HuH-7.5 (cell line): ENCODE results near the gene NT5C2.
"Not testable (repeated sequence)": the region's sequence is repeated elsewhere in the genome, so short reads cannot be mapped to it uniquely, and the experiment has no call there.

ENCODE experiments used
- DNase-seq: peaks from one replicate; pipeline ENCODE4 v3.0.0; 2011; ENCODE audit warnings: low spot score

NT5C2 gene

DNA sequence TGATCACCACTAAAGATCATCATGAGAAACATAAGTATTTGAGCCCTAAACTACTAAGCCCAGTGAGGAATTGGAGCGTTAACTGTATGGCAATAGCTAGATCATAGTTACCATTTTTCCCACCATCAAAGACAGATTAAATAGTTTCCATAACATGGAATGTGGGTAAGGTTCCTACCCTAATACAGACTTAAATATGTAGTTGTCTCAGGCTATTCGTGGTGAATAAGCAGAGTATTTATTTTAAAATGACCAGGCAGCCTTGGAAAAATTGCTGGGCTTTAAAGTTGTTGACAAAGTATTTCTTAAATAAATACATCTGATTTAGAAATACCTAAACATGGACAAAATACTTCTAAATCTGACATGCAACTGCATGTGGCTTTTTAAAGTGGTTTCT is 106.8 kb downstream of the NT5C2 start:
- no peak for DNase-seq

DNA sequence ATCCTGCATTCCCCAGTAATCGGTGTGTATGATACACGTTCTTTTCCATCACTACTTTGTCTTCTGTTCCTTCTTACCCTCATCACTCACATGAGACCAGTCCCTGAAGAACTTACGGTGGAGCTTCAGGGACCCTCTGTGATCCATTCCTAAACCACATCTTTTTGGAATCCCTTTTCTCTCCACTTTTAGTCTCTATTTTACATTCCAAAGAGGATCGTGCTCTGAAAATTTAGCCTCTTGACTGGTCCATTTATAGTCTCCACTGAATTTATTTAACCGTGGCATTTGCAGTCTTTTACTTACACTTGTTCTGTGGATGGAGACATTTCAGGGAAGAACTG is 109.1 kb downstream of the NT5C2 start:
- no peak for DNase-seq

DNA sequence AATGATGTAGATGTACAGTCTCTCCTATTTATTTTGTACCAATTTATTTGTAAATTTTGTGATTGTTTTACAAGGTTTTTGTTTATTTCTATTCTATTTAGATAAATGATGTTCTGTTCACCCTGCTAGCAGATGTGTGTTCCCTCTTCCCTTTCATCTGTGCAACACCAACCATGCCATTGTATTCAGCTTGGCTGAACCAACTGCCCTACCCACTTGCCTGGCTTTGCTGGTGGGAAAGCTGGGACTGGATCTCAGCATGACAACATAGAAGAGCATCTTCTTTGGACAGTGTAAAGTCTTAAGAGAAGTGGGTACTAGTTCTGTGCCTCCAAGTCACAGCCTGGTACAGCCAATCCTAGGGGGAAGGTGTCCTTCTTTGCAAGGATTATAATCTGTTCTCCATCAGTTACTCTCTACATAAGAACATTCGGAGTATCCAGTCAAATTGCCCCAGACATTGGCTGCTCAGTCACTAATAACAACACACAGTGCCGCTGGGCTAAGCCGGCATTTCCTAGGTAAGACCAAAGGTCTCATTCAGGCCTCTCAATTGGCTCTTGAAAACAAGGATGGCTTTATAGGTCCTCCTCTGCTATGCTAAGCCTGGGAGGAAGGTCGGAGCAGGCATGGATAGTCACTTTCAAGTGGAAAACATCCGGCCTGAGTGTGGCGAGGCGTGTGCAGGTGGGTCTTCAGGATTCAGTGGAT is 109.7 kb downstream of the NT5C2 start:
- DNase-seq = no peak

DNA sequence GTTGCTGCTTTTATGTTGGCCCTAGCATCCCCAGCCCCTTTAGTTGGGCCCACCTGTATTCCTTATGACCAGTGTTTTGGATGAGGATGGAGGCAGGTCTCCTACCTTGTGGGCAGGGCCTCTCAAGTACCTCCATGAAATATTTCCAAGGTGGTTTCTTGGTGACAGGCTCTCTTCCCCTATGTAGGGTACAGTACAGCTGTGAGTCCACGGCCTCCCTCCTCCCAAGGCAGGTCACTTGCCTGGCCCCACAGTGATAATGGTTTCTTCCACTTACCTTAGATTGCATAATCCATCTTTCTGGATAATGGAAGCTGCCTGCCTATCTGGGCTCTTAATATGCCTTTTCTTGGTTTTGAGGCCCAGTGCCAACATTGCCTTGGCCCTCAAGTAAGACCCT is 110.4 kb downstream of the NT5C2 start:
- DNase-seq = no peak

DNA sequence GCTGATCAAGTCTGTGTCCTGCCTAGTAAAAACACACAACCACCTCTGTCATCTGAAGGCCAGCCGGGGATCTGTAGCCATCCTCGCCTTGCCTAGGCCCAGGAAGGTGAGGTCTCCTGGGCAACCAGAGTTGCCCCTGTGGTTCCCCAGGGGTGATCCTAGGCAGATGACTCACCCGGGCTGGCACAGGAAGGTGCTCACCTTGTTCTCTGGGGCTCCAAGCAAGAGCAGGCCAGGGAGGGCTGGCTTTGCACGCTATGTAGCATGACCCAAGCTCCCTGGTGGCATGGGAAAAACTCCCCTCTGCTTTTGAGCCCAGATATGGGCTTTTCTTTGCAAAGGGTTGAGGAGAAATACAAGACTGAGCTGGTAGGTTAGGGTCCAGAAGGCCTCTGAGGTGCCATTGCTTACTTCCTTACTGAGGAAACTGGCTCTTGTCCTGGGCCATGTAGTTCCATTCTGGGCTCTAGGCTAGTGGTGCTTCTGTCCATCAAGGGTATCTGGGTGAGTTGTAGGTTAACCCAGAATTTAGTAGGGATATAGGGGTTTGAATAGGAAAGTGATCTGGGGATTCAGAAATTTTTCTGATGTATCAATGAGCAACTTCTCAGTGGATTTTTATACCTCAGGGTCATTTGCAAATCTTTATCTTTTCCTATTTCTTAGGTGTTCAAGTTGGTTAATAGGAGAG is 112.0 kb downstream of the NT5C2 start:
- DNase-seq = no peak

DNA sequence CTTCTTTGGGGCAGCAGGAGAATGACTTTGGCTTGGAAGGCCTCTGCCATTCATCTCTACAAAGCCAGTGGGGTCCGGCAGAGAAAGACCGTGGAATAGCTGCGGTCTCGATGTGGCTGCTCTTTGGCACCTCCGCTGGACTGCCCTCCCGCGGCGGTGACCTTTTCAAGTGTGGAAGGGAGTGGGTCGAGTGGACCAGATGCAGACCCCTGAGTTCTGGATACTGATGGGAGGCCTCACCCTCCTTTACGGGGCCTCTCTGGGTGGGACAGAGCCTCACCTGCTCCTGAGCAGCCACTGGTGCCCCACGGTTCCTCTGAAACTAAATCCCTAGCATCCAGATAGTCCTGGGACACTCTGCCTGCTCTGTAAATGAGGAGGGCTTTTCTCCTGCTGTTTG is 113.1 kb downstream of the NT5C2 start:
- DNase-seq = no peak

DNA sequence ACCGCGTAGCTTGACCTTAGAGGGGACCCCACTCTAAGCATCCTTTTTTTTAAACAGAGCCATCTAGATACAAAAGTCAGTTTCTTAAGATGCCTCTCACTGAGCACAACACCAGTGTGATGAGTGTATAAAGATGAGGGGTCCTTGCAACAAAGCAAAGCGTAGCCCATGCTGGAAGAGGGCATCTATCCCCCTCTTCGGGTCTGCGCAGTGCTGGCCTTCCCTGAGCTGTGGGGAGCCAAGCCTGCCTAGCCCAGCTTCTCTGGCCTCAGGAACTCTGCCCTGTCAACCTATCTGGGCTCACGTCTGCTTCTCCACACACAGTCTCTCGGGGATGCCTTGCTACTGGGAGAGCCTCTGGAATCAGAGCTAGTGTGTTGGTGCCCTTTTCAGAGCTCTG is 114.0 kb downstream of the NT5C2 start:
- DNase-seq = no peak

DNA sequence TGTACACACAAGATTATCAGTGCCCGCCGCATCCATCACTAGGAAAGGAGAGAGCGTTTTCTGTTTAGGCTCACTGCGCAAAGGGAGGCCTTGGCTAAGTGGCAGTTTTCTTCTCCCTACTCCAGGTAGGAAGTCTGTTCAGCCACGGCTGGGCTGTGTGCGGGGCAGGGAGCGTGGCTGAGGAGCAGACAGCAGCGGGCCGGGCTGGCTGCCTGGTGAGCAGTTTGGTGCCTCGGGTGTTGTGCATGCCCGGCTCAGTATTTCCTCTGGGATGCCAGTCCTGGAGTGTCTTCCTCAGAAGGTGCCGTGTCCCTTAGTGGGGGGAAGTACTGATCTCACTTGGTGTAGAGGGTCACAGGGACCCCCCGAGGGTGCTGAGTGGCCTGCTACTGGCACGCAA is 114.4 kb downstream of the NT5C2 start:
- DNase-seq = no peak

DNA sequence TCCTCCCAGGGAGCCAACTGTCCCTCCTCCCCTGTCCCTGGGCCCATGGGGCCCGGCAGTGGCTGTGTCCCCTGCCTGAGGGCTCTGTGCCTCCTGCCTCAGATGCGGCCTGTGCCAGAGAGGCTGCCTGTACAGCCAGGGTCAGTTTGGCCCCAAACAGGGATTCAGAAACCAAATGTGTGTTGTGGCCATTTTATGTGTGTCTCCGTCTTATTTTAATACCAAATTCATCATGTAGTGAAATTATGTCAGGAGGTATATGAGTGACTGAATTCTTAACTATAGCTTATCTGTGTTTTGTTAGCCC is 114.8 kb downstream of the NT5C2 start:
- no peak for DNase-seq

DNA sequence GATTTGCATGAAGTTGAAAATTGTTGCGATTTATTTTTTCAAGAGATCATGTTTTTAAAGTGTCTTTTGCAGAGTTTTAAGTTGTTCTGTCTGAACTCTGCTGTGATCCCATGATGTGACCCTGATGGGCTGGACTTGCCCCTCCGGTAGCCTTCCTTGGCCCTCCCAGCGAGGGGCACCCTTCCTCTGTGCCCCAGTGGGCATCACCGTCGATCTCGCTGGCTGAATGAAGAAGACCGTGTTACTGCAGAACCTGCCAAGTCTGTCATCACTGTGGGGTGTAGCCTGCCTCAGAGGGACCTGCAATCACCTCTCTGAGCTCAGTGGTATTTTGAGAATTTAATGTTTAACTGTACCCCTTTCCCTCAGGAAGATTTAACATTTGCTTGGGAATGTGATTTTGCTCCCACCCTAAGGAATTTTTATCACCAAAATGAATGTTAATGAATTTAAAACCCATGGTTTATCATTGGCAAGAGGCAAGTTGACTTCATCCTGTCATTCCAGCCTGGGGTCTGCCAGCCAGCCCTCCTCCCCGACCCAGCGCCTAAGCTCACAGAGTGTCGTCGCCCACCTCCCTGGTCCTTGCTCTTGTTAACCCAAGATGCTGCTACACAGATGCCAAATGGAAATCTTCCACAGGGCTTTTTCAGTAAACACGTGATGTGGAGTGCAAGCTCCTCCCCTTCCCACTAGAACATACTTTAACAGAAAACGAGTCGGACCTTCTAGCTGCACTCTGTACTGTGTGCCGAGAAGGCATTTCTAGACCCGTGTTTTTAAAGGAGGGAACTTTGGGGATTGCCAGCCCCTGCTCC is 115.4 kb downstream of the NT5C2 start:
- no peak for DNase-seq

DNA sequence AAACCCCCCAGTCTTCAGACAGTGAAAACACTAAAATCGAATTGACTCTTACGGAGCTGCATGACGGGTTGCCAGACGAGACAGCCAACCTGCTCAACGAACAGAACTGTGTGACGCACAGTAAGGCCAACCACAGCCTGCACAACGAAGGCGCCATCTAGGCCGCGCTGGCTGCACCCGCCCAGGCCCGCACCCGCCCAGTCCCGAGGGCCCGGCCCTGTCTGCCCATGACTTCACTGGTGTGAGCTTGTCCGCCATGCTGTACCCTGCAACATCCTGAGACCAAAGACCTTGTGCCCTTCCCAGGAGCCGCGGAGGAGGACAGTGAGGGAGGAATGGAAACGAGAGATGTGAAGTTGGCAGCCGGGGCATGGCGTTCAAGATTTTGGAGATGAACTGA is 116.1 kb downstream of the NT5C2 start:
- no peak for DNase-seq

DNA sequence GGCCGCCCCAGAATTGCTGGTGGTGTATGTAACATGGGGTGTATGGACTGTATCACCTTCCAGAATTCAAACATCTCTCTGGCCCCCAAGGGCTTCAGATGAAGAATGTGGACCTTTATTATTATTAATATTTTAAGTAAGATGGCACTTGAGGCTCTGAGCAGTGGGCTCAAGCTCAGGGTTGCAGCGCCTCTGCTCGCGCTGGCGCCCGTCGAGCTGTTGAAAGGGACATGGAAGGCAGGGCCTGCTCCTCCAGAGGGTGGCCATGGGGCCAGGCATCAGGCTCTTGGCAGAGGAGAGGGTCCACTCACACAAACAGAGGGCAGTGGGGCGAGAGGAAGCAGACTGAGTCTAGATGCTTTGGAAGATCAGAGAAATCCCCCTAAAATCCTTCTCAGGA is 120.2 kb downstream of the NT5C2 start:
- no peak for DNase-seq

DNA sequence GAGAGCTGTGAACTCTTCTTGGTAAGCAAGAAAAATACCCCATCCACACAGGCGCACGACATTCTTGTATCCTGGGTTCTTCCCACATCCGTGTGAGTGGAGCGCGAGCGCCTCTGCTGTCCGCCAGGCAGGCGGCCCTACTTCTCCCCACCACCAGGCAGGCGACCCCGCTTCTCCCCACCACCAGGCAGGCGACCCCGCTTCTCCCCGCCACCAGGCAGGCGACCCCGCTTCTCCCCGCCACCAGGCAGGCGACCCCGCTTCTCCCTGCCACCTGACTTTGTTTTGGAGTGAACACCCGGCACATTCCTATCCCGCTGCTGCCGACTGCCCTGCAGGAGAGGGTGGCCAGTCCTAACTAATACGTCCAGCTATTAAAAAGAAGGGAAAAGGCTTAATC is 120.8 kb downstream of the NT5C2 start:
- DNase-seq = no peak

DNA sequence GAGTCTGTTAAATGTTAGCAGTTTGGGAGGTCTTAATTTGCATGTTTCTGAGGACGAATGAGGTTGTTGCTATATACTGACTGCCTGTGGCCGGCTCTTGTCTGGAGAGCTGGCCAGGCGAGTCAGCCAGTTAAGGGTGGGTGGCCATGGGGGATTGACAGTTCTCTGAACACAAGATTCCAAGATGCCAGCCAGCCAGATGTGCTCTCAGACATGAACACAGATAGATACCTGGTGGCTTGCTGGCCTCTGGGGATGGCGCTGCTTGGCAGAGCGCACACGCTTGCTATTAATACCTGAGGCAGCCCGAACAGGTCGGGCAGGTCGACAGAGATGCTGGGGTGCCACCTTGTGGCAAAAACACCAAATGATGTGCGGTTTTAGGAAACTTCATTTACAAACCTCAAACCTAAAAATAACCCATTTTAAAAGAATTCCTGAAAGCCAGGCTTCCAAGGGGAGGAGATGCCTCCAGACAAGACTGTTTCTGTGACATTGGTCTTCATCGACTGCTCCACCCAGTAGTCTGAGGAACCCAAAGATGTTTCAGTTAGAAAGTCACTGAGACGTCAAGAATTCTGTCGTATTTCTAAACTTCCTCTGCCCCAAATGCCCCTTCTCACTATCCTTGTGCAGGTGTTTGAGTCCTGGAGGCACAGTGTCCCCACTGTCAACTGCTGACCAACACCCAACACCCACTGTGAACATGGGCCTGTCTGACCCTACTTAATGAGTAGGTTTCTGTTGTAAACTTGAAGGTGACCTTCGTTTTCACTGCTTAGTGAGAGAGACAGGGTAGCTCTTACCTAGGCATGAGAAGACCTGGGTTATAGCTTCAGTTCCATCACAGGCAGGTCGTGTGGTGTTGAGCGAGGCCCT is 123.4 kb downstream of the NT5C2 start:
- DNase-seq = peak; percentile 48

DNA sequence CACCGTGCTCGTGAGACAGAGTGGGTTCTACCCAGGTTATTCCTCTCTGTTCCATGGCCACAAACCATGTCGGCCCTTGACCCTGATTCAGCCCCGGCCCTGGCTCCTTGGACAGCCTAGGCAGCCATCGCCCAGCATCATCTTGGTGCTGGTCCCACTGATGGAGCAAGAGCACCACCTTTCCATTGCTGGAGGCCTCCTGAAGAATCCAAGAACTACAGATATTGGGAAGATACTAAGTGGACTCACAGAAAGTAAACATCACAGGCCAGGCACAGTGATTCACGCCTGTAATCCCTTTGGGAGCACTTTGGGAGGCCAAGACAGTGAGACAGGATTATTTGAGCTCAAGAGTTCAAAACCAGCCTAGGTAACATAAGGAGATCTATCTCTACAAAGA is 125.1 kb downstream of the NT5C2 start:
- no peak for DNase-seq

DNA sequence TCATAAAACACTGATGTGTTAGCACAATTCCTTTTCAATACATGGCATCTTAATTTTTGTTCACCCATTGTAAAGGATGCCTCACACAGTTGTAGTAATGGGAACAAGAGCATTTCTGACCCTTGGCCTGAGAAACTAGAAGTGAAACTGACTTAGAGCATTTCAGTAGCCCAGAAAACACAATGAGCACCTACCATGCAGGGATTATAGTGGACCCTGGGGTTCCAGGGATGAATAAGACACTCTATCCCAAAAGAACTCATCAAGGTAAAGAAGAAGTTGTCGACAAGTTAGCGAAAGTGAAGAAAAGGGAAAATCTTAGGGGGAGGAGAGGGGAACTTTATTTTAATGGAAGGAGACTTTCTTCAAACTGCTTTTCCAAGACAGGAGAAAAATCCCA is 125.6 kb downstream of the NT5C2 start:
- DNase-seq = no peak

DNA sequence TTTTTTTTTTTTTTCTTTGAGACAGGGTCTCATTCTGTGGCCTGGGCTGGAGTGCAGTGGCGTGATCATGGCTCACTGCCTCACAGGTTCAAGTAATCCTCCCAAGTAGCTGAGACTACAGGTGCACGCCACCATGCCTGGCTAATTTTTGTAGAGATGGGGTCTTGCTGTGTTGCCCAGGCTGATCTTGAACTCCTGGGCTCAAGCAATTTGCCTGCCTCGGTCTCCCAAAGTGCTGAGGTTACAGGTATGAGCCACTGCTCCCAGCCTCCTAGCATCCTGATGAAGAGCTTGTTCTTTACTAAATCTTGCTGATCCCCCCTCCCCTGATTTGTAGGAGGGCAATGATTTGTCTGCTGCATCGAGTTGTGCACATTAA is 126.0 kb downstream of the NT5C2 start:
- DNase-seq = not testable (repeated sequence)

DNA sequence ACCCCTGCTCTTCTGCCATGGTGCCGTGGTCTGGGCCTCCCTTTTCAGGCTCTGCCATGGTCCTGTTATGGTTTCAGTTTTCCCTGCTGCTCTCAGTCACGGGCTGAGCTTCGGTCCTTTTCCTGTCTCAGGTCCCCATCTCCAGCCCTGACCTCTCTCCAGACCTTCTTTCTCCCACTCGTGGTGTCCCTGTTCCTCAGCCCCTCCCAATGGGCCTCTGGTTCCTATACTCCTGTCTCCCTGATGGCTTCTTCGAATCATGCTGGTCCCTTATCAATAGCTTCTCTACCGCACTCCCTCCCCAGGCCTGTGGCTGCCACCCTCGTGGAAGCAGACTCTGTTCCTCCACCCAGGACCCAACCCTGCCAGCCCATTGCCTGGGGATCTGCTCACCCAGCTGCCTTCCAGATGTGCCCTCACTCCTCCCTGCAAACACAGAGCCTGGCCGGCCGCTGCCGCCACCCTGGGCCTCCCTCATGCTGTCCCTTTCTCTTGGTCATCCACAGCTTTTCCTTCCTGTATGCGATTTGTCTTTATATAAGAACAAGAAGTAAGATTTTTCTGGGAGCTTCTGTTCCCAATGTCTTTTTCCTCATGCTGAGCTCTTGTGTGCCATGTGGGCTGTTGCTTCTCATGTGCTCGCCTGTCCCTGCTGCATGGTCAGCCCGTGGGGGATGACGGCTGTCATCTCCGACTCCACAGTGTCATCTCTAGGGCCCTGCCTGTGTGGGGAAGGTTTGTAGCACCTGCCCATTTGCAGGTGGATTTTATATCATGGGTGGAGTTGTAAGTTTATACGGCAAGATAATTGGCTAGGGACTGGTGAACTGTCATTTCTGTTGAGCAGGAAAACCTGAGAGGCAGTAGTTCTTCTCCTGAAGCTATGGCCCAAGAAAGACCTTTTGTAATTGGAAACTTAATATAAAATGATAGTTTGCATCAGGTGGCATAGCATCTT is 126.7 kb downstream of the NT5C2 start:
- no peak for DNase-seq

DNA sequence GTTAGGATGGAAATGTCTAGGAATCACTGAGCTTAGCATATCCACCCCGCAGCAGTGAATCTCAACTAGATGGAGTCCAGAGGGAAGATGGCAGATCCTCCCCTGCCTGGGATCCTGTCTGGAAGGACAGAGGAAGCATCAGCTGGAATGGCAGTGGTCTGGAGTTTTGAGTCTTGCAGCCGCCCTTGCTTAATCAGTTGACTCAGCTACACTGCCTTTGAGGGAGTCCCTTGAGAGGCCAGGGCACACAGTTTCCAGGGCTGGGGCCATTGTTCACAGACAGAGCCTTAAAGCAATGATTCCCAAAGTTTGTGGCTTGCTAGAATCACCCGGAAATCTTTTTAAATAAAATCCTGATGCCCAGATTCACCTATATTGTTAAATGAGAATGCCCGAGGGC is 128.1 kb downstream of the NT5C2 start:
- no peak for DNase-seq

DNA sequence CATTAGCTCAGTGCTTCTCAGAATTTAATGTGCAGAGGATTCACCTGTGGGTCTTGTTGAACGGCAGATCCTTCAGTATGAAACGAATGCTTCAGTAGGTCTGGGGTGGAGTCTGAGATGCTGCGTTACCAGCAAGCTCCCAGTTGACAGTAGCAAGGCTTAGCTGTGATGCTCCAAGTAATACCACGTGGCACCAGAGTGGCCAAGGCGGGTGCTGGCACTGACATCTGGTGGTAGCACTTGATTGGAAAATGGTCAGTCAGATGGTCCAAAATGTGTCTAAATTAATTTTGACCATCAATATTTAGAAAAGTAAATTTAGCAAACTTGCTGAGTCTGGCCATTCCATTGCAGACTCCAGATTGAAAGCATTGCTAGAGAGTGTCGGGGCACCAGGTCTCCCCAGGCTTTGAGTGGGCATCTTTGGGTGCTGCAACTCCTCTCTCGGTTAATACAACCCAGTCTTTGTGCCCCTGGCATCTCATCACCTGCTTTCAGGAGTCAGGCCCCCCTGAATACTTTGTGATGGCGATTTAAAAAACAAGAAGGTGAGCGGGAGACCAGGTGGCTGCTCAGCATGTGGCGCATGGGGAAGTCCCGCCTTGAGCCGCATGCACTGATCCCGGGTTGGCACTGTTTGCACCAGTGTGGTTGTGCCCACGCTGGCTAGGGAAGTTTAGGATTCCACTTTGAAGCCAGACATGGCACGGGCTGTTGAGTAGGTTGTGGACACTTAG is 130.1 kb downstream of the NT5C2 start:
- no peak for DNase-seq

DNA sequence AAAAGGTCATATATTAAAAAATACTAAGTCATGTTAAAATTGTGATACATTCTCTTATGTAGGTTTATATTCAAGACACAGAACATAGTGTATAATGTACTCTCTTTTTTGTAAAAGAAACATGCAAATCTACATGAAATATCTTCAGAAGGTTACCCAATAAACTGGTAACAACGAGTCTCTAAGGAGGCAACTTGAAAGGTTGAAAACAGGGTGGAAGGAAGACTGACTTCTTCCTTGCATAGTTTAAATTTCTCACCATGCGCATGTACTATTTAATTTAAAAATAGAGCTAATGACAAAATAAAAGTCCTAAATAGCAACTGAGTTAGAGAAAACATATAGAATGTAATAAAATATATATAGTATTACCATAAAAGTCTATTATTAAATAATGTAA is 132.5 kb downstream of the NT5C2 start:
- no peak for DNase-seq
